Activated CD4-positive, alpha-beta T cell treated with anti-CD3 and anti-CD28 coated beads, Interleukin-2, Interleukin-6, amounts not matched to agents 100 ng/mL and 50 ng/mL, durations not matched to agents 16 hours and 8 hours (primary cell): ENCODE results near the gene ASAH2B.
"Not testable (repeated sequence)": the region's sequence is repeated elsewhere in the genome, so short reads cannot be mapped to it uniquely, and the experiment has no call there.

Experiments used
- DNase-seq: peaks from one replicate; pipeline ENCODE4 v3.0.0-alpha.2; 2020

The ASAH2B gene

GRCh38 chr10:50739618-50740292, at the start of gene ASAH2B:
ASAH2B (plus strand) TSS chr10:50739936; CDS start chr10:50745131, 5,195 bp downstream.
- DNase-seq: peak; percentile 85

GRCh38 chr10:50697819-50698218, 41.9 kb upstream of the ASAH2B start:
- not testable (repeated sequence) for DNase-seq

- DNase-seq: not testable (repeated sequence)
Observed at GRCh38 chr10:50701947-50702346, 37.8 kb upstream of the ASAH2B start.

GRCh38 chr10:50702997-50703396, 36.7 kb upstream of the ASAH2B start:
- not testable (repeated sequence) for DNase-seq

GRCh38 chr10:50704436-50705079, 35.2 kb upstream of the ASAH2B start:
- DNase-seq: not testable (repeated sequence)

- not testable (repeated sequence) for DNase-seq
Observed at GRCh38 chr10:50706006-50706405, 33.7 kb upstream of the ASAH2B start.

- DNase-seq: not testable (repeated sequence)
Observed at GRCh38 chr10:50710241-50710640, 29.5 kb upstream of the ASAH2B start.

- DNase-seq: not testable (repeated sequence)
Observed at GRCh38 chr10:50723812-50724211, 15.9 kb upstream of the ASAH2B start.

GRCh38 chr10:50728112-50728511, 11.6 kb upstream of the ASAH2B start:
- not testable (repeated sequence) for DNase-seq

- not testable (repeated sequence) for DNase-seq
Observed at GRCh38 chr10:50738987-50739617, 634 bp upstream of the ASAH2B start.

- peak; percentile 63 for DNase-seq
Observed at GRCh38 chr10:50740293-50740648, 535 bp downstream of the ASAH2B start.

GRCh38 chr10:50742820-50743219, 3.1 kb downstream of the ASAH2B start:
- not testable (repeated sequence) for DNase-seq

- DNase-seq: not testable (repeated sequence)
Observed at GRCh38 chr10:50766774-50767513, 27.2 kb downstream of the ASAH2B start.

- DNase-seq: not testable (repeated sequence)
Observed at GRCh38 chr10:50772042-50772441, 32.3 kb downstream of the ASAH2B start.

GRCh38 chr10:50774868-50775267, 35.1 kb downstream of the ASAH2B start:
- DNase-seq: not testable (repeated sequence)

- DNase-seq: not testable (repeated sequence)
Observed at GRCh38 chr10:50780036-50780435, 40.3 kb downstream of the ASAH2B start.

- not testable (repeated sequence) for DNase-seq
Observed at GRCh38 chr10:50782017-50782416, 42.3 kb downstream of the ASAH2B start.

GRCh38 chr10:50787962-50788361, 48.2 kb downstream of the ASAH2B start:
- not testable (repeated sequence) for DNase-seq

- DNase-seq: no peak
Observed at GRCh38 chr10:50788951-50789945, 49.5 kb downstream of the ASAH2B start.

GRCh38 chr10:50794490-50794889, 54.8 kb downstream of the ASAH2B start:
- no peak for DNase-seq

- no peak for DNase-seq
Observed at GRCh38 chr10:50796693-50797092, 57.0 kb downstream of the ASAH2B start.

- no peak for DNase-seq
Observed at GRCh38 chr10:50798297-50798696, 58.6 kb downstream of the ASAH2B start.
